ENCODE results near the gene NAP1L1. TPM values are rescaled to one million over a fixed set of nuclear protein-coding genes. Genes with fewer than 3 reads are reported as not detected.

NAP1L1 gene, protein sequence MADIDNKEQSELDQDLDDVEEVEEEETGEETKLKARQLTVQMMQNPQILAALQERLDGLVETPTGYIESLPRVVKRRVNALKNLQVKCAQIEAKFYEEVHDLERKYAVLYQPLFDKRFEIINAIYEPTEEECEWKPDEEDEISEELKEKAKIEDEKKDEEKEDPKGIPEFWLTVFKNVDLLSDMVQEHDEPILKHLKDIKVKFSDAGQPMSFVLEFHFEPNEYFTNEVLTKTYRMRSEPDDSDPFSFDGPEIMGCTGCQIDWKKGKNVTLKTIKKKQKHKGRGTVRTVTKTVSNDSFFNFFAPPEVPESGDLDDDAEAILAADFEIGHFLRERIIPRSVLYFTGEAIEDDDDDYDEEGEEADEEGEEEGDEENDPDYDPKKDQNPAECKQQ
- 224 and 237 TPM in 2 replicates for total RNA-seq

DNA sequence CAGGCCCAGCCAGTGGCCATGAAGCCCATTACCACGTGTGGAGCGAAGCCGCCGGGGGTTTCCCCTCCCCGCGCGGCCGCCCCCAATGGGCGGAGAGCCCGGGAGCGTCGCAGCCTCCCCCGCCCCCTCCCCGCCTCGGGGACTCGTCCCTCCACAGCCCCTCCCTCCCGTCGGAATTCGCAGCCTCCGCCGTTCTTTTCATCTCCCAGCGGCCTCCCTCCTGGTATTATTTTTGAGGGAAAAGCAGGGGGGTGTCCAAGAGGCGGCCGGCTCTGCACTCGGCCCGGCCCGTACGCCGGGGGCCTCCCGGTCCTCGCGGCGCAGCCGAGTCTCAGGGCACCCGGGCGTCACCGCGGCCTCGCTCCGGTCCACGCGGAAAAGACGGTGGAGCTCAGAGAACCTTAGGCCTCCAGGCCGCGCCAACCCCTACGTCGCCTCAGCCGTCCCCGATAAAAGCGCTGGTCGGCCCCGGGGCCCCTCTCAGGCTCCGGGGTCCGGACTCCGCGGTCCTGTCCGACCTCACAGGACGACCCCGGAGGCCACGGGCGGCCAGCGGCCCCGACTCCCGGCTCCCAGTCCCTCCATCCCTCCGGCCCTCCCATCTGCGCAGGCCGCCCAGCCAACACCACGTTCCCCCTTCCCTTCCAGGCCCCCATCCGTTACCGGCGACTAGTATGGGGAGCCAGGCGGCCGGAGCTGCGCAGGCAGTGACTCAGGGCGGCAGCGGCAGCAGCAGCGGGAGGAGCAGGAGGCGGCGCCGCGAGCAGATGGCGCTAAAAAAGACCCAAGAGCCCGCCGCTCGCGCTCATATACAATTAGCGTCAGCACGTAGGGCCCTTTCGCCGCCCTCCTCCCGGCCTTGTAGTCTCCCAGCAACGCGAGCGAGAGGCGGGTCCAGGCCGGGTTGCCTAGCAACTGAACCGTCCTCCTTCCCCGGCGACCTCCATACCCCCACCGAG, at the start of gene NAP1L1:
Gene NAP1L1 (minus strand): TSS at position 782 of the 959 bp plus-strand sequence. CDS start 10,466 bp downstream, outside the sequence.

DNA sequence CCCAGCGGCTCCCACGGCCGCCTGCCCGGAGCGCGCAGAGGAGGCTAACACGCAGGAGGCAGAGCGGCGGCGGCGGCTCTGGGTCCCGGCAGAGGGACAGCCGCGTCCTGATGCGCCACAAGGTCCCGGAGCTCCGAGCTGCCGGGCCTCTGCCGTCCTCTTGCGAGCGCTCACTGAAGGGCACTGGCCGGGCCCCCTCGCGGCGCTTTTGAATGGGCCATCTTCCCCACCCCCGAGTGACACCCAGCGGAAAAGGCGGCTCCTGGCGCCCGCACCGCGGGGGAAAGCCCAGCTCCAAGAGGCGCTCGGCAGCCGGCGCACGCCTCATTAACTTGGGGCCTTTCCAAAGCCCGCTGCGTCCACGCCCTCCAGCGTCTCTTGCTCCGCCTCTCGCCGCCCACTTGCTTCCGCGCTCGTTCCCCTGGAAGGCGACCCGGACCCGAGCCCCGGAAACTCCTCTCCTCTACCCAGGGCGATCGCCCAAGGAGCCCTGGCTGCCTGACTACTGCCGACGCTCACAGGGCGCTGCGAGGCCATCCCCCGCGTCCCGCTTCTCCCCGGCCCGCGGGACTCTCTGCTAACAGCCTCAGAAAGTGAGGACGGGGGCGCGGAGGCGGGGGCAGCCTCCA, 53.0 kb downstream of the NAP1L1 start, which contains the start of gene PHLDA1:
Gene PHLDA1 (minus strand): TSS at position 363 of the 629 bp plus-strand sequence.

Other genes with a start within 250 kb of the NAP1L1 start
- 26.9 and 40.7 TPM in 2 replicates for gene PHLDA1, start 52.9 kb downstream of the NAP1L1 start, total RNA-seq

Data from tracheal epithelial cell (primary cell).